GM19463 (cell line): ENCODE results near the gene LRRC8D.
"Not testable (repeated sequence)": the region's sequence is repeated elsewhere in the genome, so short reads cannot be mapped to it uniquely, and the experiment has no call there.

ENCODE experiments used
- ATAC-seq: cut with Tn5 transposase; IDR thresholded peaks from one replicate; pipeline ENCODE4 v1.9.1; 2021; ENCODE audit warnings: mild to moderate bottlenecking, moderate library complexity; ENCODE audit not compliant: unreplicated experiment

The LRRC8D gene

GRCh38 chr1:89820422-89821321 lies at the start of gene LRRC8D:
TSS of gene LRRC8D (plus strand) at chr1:89821032. CDS start at chr1:89933069, 112,037 bp downstream.
- ATAC-seq = peak; percentile 68

DNA sequence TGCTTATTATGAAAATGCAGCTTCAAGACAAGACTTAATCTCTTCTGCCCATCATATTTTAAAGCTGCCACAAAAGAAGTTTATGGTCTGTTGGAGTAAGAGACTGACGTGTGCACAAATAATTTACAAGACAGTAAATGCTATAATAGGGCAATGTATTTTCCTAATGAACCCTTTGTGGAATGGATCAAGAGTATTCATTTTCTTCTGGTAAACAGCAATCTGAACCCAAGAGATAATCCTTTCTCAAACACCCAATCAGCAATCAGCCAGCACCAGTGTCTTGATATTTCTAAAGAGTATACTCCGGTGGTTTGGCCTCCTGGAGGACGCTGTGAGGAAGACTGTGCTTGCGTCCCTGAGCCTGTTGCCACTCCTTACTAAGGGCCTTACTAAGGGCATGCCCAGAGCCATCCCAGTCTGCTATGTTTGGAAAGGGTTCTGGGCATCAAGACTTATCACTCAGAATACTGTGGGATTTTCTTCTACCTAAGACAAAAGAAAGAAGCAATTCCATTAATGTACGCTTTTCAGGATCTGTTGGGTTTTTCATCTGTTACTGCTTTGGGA lies 48.8 kb upstream of the LRRC8D start:
- ATAC-seq = no peak

GRCh38 chr1:89776104-89776503 lies 44.7 kb upstream of the LRRC8D start:
- ATAC-seq = not testable (repeated sequence)

DNA sequence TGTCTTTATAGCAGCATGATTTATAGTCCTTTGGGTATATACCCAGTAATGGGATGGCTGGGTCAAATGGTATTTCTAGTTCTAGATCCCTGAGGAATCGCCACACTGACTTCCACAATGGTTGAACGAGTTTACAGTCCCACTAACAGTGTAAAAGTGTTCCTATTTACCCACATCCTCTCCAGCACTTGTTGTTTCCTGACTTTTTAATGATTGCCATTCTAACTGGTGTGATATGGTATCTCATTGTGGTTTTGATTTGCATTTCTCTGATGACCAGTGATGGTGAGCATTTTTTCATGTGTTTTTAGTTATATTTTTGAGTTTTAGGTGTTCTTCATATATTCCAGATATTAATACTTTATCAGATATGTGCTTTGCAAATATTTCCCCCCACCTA lies 43.6 kb upstream of the LRRC8D start:
- ATAC-seq = not testable (repeated sequence)

GRCh38 chr1:89779151-89779940 lies 41.5 kb upstream of the LRRC8D start:
- ATAC-seq = no peak

- ATAC-seq = no peak
Observed at GRCh38 chr1:89780721-89781120, 40.1 kb upstream of the LRRC8D start.

DNA sequence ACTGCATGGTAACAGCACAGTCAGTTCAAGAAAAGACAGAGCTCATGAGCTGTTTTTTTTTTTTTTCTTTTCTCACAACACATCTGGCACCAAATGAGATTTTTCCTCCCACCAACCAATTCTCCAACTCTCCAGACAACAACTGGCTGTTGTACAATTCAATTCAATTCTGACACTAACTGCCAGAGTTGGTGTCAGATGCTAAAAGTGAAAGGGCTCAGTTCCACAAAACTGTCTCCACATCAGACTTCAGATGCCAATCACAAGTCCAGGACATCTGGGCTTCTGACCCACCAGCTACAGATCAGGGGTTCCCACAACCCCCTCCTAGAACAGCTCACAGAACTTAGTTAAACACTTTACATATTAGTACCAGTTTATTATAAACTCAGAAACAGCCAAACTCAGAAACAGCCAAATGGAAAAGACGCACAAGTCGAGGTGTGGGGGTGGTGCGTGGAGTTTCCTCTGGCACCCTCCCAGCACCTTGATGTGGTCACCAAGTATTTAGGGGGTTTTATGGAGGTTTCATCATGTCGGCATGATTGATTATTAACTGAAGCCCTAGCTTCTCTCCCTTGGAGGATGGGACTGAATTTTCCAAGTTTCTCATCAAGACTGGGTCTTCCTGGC lies 39.2 kb upstream of the LRRC8D start:
- ATAC-seq = peak; percentile 90

DNA sequence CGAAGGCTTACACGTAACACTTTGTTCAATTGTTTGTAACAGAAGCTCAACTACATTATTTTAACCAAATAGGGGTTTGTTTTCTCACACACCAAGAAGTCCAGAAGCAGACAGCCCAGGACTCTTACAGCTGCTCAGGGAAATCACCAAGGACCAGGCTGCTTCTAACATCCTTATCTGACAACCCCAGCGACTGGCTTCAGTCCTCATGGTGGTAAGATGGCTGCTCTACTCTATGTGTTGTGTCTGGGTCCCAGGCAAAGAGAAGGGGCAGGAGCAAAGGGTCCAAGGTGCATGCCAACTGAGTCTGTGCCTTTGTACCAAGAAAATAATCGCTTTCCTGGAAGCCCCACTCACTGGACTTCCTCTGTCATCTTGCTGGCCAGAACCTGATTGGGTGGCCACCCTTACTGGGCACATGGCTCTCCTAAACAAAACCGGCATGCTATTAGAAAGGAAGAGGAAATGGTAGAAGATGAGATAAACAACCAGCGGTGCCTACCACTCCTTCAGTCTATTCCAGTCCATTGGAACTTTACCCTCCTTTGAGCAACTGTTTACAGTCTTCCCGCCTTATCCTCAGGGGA lies 34.1 kb upstream of the LRRC8D start:
- ATAC-seq = no peak

- ATAC-seq = no peak
Observed at GRCh38 chr1:89790592-89790991, 30.2 kb upstream of the LRRC8D start.

DNA sequence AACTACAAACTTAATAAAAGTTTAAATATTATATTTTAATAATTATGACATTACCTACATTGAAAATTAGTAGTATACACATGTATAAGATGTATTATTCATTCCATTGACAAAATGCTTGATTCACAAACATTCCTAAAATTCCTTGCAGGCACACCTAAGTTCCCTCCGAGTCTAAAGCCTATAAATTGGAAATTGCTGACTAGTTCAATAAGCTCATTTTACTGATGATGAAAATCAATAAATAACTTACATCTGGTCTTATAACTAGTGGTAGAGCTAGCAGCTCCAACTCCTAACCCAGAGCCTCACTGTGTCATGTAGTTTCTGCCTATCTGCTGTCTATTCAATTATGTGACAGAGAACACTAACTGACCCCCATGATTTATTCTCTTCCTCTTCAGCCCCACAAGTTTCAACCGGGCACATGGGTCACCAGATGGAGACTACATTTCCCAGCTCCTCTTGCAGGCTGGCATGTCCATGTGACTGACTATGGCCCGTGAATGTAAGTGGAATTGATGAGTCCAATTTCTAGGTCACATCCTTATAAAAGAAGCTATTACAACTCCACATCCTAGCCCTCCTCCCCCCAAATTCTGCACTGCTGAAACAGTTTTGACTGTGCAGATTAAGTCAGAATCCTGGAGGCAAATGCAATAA lies 29.6 kb upstream of the LRRC8D start:
- no peak for ATAC-seq

DNA sequence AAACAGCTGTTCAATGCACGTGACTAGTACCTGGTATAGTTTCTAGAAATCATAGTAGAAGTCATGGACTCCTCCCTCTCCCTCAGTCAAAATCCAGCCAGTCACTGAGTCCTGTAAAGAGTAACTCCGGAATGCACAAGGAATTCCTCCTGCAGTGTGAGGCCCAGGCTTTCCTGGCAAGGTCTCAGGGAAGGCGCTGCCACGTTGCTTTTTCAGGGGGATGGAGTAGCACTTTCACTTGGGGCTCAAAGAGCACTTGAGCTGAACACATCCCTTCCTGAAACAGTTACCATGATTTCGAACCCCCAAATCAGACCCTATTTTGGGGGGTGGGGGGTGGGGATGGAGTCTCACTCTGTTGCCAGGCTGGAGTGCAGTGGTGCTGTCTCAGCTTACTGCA lies 26.4 kb upstream of the LRRC8D start:
- ATAC-seq = no peak

DNA sequence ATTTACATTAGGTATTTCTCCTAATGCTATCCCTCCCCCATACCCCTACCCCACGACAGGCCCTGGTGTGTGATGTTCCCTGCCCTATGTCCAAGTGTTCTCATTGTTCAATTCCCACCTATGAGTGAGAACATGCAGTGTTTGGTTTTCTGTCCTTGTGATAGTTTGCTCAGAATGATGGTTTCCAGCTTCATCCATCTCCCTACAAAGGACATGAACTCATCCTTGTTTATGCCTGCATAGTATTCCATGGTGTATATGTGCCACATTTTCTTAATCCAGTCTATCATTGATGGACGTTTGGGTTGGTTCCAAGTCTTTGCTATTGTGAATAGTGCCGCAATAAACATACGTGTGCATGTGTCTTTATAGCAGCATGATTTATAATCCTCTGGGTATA lies 25.3 kb upstream of the LRRC8D start:
- not testable (repeated sequence) for ATAC-seq

DNA sequence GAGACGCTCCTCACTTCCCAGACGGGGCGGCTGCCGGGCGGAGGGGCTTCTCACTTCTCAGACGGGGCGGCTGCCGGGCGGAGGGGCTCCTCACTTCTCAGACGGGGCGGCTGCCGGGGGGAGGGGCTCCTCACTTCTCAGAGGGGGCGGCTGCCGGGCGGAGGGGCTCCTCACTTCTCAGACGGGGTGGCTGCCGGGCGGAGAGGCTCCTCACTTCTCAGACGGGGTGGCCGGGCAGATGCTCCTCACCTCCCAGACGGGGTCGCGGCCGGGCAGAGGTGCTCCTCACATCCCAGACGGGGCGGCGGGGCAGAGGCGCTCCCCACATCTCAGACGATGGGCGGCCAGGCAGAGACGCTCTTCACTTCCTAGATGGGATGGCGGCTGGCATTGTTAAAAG lies 23.0 kb upstream of the LRRC8D start:
- not testable (repeated sequence) for ATAC-seq

- peak; percentile 39 for ATAC-seq
Observed at GRCh38 chr1:89799495-89799894, 21.3 kb upstream of the LRRC8D start.

- peak; percentile 37 for ATAC-seq
Observed at GRCh38 chr1:89800022-89800655, 20.7 kb upstream of the LRRC8D start.

DNA sequence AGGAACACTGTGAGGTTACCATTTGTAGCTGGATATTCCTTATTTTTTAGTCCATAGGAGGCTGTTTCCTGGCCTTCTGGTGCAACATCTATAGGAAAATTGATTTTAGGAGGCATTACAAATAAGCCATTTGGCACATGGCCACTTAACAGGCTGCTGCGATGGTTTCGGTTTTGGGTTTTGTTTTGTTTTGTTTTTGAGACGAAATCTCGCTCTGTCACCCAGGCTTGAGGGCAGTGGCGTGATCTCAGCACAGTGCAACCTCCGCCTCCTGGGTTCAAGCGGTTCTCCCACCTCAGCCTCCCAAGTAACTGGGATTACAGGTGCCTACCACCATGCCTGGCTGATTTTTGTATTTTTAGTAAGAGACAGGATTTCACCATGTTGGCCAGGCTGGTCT lies 20.1 kb upstream of the LRRC8D start:
- no peak for ATAC-seq

DNA sequence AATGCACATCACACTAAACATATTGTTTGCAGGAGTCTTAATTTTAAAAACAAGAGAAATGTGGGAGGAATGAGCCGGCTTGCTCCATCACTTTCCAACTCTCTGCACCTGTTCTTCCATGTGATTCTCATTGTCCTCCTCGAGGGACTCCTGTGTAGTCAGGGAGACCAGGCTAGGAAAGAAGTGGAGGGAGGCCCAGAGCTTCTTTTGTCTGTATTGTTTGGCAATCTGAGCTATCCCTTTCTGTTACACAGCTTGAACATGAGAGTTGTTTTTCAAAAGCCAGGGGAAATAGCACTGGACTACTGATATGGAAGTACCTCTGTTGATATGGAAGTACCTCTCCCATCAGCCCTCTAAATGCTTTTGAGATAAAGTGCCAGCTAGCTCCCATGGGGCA lies 18.8 kb upstream of the LRRC8D start:
- no peak for ATAC-seq

- ATAC-seq = no peak
Observed at GRCh38 chr1:89802841-89803240, 18.0 kb upstream of the LRRC8D start.

- ATAC-seq = peak; percentile 68
Observed at GRCh38 chr1:89804642-89805237, 16.1 kb upstream of the LRRC8D start.
